Stimulated activated CD8-positive, alpha-beta memory T cell treated with anti-CD3 and anti-CD28 coated beads, Interleukin-7, amount 100 ng/mL, for 1 hour (primary cell): ENCODE data around the gene HNRNPL.

Source experiments
- DNase-seq, 2 donors: peaks; one replicate each; pipeline ENCODE4 v3.0.0-alpha.2; 2020; ENCODE audit warnings: low read depth in 2 of 2

Gene HNRNPL

DNA sequence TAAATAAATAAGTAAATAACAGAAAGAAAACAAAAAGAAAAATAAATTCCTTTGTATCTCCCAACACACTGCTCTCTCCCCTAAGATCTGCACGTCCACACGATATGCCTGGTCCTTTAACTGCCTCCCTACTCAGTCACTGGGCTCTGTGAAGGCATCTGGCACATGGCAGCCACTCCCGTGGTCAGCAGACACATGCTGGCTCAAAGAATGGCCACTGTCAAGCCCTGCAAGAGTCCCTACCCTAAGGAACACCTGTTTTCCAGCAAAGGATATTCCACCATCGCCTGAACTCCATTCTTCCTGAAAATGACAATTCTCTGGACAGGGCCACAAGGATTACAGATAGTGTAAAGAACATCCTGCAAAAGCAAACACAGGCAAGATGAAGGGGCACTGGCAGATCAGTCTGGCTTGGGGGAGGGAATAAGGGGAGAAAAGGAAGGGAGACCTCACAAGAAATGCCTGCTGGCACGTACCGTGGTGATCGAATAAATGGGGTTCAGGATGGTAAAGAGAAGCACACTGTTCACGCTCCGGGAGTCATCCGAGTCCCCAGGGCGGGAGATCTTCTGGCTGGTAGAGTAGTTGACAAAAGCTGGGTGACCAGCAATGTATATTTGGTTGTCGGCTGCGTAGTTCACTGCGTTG lies 4.3 kb downstream of the HNRNPL start:
- no peak for DNase-seq

DNA sequence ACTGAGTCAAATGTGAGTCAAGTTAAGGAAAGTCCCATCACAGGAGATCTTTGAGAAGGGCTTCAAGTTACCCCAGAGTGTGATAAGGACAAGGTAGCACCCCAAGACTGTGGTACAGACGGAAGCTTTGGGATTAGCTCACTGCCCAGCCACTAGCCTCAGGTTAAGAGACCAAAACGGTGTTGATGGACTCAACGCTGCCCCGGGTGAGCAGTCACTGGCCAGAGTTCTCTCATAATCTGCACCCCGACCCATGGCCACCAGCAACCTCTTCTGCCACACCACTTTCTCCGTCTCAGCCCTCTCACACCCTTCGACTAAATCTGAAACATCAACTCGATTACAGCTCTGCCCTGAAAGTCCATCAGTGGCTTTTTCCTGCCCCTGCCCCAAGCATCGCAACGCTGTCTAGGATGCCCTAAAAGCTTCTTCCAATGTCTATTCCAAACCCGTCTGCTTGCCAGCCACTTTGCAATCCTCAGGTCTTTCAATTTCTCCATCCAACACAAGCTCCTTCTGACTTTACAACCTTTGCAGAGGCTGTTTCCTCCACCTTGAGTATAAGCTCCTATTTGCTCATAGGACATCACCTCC lies 5.6 kb downstream of the HNRNPL start:
- DNase-seq = no peak

DNA sequence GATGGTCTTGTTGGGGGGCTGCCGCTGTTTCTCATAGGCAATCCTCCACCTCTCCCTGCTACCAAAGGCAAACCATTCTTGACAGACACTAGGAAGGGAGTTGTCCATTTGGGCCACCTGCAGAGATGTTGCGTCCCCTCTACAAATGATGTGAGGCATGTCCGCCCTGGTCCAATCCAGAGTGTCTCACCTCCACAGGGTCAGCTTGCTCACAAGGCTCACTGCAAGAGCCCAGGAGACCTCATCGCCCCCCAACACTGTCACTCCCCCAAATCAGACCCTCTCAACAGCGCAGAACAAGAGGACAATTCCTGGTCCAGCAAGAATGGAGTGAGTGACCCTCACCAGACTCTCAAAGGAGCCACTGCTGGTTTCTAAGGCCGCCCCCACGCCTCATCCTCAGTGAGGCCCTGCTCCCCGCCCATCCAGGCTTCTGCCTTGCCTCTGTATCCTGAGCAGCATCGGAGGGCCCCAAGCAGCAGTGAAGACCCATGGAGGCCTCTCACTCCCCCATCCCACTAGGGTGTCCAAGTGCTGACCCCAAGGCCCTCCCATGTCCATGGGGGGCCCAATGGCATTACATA lies 6.5 kb downstream of the HNRNPL start:
- no peak for DNase-seq

DNA sequence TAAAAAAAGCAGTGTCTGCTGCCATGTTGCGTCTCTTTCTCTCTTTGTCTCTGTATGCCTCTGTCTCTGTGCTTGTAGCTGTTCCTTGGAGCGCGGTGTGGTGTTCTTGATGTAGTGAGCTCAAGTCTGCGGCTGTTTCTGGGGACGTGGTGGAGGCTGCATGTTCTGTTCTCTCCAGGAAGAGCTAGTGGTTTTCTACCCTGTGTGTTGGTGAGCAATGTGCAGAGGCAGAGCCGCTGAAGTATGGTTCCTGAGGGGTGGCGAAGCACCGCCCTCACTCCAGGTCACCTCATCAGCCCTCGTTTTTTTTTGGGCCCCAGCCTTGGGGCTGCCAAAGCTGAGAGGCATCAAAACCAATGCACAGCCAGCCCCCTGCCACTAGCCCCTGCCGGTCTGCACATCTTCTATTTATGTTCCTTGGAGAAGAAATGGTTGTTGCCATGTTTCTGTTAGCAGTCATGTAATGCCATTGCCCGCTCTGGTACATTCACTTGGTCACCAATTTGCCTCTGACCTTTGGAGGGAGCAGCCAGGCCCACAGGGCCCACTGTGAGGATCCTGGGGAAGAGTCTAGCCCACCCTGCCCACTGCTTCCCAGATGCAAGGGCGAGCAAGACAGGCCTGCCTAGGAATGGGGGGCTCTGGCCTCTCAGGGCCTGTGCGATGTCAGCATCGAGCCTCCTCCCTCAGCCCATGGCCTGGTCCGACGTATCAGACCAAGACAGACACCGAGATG lies 7.2 kb downstream of the HNRNPL start:
- DNase-seq = peak in 1 of 2 donors; percentile 32

DNA sequence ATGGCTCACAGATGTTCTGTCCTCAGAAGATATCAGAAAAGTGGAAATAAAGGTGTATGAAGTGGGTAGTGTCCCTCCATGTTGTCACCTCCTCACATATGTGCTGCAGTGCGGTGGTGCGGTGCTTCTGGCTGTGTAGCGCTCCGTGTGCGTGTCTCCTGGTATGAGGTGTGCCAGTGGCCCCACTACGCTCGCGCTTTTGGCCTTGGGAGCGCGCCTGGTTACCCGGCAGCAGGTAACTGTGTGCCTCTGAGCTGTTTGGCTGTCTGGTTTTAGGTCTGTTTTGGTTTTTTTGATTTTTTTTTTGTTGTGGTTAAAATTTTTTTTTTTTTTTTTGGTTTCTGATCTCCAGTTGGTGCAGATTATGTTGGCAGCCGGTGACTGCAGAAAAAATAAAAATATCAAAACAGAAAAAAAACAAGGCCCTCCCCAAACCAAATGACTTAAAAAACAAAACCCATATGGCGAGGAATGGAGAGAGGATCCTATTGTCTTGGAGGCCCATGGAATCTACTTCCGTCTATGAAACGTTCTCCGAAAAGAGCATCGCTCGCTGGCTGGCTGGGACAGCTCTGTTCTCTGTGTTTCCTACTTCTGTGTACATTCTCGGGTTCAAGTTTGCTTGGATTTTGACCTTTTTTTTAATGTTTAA lies 7.9 kb downstream of the HNRNPL start:
- no peak for DNase-seq

DNA sequence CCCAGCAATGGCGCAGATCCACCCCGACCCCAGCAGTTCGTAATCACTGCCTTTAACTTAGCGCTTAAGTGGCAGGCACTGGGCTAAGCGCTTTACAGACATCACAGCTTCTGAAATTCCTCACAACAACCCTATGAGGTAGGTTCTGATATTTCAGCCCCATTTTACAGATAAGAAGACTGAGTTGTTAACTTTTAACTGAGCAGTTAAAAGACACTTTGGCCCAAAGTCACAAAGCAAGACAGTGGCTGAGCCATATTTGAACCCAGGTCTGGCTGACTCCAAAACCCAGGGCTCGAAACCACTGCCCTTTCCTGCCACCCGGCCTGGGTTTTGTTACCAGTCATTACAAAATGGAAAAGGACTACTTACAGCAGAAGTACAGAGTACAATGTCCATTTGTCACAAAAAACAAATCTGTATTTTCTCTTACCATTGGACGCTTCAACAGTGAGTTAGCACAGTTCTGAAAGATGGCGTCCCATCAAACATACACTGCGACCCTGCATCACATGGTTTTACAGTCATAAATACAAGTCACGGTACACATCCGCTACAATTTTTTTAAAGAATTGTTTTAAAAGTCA lies 8.5 kb downstream of the HNRNPL start:
- no peak for DNase-seq

DNA sequence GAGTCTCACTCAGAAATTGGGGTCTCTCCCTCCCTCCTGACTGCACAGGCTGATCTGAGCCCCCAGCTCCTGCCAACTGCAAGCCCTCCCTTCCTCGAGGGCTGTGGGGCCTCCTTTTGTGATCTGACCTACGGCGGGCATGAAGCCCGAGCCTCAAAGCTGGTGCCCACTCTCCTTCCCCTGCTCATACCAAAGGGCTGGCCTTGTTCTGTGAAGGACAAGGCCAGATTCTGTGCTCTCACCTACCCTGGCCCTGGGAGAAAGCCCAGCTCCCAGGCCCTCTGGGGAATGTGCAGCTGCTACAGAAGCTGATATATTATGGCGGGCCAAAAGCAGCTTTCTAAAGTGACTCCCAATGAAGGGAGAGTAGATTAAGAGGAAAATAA lies 9.2 kb downstream of the HNRNPL start:
- no peak for DNase-seq

DNA sequence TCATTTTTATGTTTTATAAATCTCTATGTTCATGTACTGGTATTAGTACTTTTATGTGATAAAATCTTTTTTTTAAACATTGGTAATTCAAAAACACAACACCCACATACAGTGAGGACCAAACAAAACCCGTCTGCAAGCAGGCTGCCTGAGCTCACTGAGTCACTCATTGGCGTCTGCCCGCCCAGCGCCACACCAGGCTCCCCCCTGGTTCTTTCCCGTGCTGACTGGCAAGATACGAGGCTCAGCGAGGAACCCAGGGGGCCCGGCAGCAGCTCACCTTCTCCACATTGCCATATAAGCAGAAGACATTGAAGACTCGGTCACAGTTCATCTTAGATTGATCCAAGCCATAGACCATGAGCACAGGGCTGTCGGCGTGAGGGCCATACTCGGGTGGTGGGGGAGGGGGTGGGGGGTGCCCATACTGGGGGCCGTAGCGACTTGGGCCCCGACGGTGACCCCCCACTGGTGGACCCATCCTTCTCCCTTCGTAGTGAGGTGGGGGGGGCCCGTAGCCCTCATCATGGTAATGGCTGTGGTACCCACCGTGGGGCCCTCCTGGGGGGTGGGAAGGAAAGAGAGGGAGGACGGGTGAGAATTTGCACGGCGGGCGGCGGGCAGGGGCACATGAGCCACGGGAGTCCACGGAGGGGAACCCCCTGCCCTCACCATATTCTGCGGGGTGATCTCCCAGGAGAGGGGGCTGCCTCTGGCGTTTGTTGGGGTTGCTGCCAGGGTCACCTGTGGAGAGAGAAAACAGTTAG lies 9.8 kb downstream of the HNRNPL start:
- DNase-seq = no peak

DNA sequence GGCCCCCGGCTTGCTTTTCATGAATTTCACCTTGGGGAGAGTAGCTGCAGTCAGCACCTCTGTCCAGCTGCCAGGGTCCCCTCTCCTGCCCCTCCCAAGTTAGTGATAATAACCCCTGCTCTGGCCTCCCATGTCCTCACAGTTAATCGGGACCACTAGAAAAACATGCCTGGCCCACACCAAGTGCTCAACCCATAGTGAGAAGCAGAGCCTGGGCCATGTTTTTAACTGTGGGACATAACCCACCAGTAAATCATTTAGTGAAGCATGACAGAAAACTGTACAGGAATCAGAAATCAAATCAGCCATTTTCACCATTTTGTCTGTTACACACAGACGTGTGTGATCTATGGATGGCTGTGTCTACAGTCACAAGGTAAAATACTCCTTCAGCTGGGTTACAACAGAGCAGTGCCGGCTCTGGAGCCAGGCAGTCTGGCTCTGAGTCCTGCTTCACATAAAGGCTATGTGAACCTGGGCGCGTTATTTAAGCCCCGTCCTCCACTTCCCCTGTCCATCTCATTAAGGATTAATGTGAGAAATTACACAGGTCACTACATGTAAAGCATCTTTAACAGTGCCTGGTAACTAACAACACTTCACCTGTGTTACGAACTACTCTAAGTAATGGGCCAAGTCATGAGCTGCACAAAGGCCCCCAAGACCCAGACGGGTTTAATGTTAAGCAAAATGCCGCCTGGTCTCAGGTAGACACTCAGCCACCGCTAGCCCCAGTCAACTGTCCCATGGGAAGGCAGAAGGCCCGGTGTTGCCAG lies 10.6 kb downstream of the HNRNPL start:
- DNase-seq = no peak

DNA sequence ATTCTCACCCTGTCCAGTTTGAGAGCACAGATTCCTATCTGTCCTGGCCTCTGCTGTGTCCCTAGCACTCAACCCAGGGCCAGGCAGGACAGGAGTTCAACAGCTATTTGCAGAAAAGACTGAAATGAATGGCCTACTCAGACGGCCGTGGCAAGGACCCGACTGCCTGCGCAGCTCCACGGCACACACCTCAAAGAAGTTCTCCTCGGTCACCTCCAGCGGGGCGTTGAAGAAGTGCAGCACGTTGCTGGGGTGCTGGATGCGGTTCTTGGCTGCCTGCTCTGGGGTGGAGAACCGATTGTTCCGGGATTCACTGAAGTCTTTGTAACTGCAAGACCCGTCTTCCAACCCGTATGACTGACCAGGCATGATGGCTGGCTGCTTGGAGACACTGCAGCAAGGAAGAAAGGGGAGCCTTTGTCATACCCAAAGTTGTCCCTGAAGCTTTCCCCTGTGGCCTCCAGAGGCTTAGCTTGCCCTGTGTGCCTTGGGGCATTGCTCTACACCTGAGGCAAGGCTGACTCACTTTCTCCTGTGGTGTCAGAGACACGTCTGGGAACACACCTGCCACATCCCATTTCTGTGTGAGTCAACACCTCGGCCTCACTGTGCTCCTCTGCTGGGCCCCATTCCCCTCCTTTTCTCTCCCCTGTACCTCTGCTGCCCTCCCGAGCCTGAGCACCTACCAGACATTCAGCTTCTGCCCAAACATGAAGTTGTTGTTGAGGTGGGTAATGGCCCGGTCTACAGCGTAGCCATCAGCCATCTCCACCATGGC lies 11.4 kb downstream of the HNRNPL start:
- no peak for DNase-seq

DNA sequence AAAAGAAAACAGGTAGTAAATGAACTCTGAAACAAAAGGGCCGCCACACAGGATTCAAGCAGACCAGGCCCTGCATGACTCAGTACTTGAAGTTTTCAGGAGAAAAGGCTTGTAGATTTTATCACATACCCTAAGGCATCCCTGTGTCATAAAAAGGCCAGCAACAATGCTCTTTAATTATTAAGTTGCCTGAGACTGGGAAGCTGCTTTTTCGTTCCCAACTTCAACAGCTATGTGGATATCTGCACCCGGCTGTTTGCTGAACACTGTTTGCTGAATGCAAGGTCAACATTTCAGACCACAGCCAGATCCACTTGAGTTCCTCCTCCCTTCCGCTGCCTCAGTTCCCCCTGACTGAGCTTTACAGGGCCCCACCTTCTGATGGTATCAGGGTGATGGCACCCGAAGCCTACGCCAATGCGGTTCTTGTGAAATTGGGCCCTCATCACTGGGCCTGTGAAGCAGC lies 12.1 kb downstream of the HNRNPL start:
- DNase-seq = no peak

DNA sequence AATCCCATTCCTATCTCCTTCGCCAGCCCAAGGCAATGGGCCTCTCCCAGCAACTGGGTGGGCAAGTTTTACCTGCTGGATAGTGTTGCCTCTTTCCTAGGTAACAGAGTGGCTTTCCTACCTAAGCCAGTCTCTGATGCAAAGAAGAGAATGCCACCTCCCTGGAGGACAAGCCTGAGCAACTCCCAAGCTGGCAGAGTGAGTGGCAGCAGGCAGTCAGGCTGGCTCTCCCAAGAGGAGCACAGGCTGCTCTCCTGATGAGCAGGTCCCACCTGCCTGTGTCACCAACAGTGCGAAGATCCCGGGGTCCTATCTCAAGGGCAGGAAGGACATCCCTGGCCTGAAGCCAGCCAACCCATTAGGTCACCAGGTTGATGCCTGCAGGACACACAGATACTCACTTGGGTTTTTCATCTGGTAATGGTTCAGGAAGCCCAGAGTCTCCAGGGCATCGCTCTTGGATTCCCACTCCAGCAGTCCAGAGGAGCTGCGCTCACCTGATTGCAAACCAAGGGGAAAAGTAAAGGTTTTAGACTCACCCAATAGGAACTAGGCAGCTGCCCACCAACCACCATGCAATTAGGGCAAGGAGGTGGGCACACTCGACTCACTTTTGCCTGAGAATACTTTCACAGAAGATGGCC lies 12.7 kb downstream of the HNRNPL start:
- no peak for DNase-seq

DNA sequence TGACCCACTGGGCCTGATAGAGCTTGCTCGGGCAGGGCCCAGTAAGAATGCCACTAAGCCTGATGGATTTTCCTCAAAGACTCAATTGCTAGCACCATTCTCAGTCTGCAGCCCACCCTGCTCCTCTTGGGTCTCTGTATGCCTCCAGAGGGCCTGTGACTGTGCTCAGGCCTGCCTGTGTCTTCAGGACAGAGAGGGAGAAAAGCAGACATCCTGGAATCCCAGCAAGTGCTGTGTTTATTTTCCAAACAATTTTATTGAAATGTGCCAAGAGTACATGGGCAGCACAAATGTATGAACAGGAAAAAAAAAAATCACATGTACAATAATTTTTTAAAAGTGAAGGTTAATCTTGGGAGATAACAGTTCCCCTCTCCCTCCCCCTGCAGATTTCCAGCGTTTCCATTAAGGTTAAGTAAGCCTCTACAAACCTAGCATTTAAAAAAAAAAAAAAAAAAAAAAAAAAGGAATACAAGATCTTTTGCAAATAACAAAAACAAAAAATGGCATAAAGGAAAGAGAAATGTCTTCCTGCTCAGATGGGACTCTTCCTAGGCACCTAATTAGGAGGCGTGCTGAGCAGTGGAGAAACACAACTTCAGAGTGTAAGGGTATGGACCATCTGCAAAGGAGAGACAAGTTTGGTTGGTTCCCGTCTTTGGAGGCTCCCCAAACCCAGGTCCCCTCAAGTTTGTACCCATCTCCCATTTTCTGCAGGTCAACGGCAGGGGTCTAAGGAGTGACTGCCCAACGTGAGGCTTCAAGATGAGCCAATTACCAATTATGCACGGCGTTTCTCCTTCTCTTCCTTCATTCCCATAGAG lies 13.4 kb downstream of the HNRNPL start:
- DNase-seq = no peak

DNA sequence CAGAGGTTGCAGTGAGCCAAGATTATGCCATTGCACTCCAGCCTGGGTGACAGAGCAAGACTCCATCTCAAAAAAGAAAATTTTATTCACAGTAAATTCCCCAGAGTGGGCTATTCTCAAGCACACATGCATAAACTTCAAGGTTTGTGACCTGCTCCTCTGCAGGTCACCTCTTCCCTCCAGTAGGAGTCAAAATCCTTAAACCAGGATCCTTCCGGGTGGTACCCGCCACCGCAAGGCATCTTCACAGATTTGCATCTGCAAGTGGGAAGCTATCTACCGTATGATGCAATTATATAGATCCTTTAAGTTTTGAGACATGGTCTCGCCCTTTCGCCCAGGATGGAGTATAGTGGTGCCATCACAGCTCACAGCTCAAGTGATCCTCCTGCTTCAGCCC lies 15.2 kb downstream of the HNRNPL start:
- DNase-seq = no peak

DNA sequence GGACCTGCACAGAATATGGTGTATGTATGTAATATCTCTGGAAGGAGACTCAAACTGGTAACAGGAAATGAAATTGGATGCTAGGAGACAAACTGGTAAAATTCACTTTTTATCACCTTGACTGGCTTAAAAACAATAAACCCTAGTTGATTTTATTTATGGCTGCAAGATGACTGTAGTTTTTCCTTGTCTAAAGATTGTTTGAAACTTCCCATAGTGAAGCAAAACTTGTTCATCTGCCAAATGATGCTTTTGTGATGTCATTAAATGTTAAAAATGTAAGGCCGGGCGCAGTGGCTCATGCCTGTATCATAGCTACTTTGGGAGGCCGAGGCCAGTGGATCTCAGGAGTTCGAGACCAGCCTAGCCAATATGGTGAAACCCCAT lies 15.7 kb downstream of the HNRNPL start:
- DNase-seq = no peak

DNA sequence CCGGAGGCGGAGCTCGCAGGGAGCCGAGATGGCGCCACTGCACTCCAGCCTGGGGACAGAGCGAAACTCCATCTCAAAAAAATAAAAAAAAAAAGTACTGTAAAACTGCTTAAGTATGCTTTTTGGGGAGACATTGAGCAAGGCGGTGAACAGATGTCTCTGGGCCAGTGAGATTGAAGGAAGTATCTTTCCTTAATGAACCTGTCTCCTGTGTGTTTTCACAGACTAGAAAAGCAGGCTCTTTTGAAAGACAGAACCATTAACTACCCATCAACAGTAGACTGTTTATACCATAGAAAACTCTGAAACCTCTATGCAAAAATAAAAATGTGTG lies 16.7 kb downstream of the HNRNPL start:
- no peak for DNase-seq

DNA sequence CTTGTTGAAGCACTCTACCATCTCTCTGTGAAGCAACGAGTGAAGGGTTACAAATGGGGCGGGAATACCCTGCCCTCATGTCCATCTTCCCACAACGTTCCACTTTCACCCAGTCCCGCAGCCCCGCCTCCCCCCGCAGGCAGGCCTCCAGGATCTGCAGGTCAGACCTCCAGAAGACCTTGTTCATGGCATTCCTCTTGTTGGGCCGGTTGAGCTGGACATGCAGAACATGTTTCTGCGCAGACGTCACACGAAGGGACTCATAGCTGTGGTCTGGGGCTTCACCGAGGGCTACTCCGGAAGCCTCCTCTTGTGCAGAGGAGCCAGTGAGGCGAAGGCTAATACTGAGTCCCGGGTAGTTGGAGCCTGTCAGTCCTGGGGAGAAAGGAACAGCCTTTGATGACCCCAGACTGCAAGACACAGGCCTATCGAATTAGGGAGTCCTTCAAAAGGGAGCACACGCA lies 18.6 kb downstream of the HNRNPL start:
- DNase-seq = no peak

DNA sequence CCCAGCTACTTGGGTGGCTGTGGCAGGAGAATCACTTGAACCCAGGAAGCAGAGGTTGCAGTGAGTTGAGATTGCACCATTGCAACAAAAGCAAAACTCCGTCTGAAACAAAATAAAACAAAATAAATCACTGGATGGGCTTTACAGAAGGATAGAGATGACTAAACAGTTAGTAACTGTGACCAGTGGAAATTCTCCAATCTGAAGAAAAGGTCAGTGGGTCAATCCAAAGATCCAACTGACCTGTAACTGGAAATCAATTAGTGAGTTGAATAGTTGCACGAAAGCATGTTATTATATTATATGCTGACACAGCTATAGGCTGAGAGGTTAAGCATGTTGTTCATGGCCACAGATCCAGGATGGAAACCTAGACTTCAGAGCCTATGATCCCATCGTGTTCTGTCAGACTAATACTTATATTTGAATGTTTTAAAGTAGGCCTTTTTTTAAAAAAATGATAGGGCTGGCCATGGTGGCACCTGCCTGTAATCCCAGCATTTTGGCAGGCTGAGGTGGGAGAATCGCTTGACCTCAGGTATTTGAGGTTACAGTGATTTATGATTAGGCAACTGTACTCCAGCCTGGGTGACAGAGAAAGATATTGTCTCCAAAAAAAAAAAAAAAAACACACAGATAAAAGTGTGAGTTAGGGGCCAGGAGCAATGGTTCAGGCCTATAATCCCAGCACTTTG lies 19.6 kb downstream of the HNRNPL start:
- no peak for DNase-seq
